GM21723 (cell line): ENCODE results near the gene CCNE1.
"Not testable (repeated sequence)": the region's sequence is repeated elsewhere in the genome, so short reads cannot be mapped to it uniquely, and the experiment has no call there.

Experiments used
- ATAC-seq: cut with Tn5 transposase; IDR thresholded peaks from one replicate; pipeline ENCODE4 v1.9.1; 2021; ENCODE audit warnings: mild to moderate bottlenecking, moderate library complexity; ENCODE audit not compliant: unreplicated experiment

Gene CCNE1

DNA sequence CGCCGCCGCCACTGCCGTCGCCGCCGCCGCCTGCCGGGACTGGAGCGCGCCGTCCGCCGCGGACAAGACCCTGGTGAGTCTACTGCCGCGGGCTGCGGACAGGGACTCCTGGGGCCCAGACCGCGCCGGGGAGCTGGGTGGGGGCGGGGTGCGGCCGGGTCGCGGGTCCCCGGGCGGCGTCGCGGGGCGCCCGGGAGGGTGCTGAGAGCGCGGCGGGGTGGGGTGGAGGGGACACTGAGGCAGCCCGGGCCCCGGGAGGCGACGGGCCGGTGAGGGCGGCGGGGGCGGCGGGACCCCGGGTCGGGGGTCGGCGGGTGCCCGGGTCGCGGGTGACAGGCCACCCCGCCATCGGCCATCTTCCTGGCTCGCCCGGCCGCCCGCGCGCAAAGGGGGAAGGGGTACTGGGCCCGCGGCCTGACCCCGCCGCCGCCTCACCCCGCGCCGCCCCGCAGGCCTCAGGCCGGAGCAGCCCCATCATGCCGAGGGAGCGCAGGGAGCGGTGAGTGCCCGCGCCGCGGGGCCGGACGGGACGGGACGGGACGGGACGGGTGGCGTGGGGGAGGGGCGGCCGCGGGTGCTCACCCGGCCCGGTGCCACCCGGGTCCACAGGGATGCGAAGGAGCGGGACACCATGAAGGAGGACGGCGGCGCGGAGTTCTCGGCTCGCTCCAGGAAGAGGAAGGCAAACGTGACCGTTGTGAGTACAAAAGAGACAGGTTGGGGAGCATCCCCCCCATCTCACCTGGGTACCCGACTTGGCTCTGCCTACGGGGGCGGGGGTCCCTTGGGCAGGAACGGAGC lies 489 bp downstream of the CCNE1 start:
- ATAC-seq: no peak

DNA sequence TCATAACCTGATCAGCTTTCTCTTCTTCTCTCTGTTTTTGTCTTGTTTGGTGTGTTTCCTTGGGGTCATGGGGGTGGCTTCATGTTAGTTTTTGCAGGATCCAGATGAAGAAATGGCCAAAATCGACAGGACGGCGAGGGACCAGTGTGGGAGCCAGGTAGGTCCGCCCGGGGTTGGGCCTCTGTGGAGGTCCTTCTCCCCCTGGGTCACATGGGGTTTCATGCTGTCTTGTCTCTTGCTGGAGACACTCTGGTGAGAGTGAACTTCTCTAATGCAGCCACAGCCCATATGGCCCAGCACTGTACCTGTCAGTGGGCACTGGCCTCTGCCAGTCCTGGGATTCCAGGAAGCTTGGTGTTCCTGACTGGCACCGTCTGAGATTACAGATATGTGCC lies 1.1 kb downstream of the CCNE1 start:
- no peak for ATAC-seq

GRCh38 chr19:29813642-29814041 lies 1.9 kb downstream of the CCNE1 start:
- no peak for ATAC-seq

- ATAC-seq: no peak
Measured at GRCh38 chr19:29815231-29815630, 3.4 kb downstream of the CCNE1 start.

GRCh38 chr19:29817316-29817715 lies 5.5 kb downstream of the CCNE1 start:
- ATAC-seq: no peak

DNA sequence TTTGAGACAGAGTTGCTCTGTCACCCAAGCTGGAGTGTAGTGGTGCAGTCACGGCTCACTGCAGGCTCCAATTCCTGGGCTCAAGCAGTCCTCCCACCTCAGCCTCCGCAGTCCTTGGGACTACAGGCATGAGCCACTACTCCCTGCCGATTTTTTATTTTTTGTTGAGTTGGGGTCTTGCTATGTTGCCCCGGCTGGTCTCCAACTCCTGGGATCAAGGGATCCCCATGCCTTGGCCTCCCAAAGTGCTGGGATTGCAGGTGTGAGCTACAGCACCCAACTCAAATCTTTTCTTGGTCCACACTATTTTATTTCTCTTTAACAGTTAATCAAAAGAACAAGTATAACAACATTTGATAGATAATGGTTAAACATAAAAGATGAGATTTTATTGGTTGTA lies 7.5 kb downstream of the CCNE1 start:
- no peak for ATAC-seq

DNA sequence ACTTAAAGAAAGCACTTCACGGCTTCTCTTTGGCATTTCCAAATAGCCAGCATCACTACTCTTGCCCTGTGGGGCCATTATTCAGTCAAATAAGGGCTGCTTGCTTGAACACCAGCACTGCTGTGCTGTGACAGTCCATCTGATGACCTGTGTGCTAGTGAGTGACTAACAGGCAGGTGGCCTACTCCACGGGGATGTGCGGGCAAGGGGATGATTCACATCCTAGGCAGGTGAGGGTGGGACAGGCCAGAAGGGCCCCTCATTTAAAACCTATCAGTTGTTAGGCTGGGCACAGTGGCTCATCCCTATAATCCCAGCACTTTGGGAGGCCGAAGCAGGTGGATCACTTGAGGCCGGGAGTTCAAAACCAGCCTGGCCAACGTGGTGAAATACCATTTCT lies 8.2 kb downstream of the CCNE1 start:
- no peak for ATAC-seq

GRCh38 chr19:29823581-29824330 lies 12.0 kb downstream of the CCNE1 start:
- ATAC-seq: no peak

DNA sequence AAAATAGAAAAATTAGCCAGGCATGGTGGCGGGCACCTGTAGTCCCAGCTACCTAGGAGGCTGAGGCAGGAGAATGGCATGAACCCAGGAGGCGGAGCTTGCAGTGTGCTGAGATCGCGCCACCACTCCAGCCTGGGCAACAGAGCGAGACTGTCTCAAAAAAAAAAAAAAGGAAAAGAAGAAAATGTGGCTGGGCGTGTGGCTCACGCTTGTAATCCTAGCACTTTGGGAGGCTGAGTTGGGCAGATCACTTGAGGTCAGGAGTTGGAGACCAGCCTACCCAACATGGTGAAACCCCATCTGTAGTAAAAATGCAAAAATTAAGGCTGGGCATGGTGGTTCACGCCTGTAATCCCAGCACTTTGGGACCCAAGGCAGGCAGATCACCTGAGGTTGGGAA lies 13.5 kb downstream of the CCNE1 start:
- ATAC-seq: not testable (repeated sequence)

DNA sequence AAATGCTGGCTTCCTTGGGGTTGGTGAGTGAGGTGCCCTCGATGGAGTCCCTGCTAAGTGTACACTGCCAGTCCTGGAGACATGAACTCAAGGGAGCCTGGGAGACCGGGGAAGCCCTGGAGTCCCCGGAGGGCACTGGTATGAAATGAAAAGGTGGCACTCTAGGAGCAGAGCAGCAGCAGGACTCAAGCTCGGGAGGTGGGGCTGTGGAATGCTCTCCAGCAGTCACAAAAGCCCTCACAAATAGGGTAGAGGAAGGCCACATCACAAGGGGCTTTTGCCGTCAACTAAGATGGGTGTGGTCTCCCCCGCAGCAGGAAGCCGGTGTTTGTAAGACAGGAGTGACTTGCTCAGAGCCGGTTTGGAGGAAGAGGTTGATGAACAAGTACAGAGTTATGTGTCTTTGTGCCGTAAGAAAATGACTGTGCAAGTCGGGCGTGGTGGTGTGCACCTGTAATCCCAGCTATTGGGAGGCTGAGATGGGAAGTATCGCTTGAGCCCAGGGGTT lies 19.3 kb downstream of the CCNE1 start:
- ATAC-seq: no peak

DNA sequence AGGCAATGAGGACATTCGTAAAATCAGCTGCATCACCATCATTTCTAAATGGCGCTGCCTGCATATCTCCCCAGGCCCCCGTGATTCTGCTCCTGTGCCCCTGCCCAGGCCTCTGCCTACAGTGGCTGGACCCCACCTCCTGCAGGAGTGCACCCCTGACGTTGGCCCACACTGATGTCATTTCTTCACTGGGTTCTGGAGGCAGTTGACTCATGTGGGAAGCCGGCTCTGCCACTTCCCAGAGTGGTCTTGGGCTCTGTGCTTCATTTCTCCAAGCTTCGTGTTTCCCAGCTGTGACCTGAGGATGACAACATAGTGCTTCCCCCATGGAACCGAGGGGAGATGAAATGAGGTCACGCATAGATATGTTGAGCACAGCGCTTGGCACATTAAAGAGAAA lies 19.9 kb downstream of the CCNE1 start:
- no peak for ATAC-seq

DNA sequence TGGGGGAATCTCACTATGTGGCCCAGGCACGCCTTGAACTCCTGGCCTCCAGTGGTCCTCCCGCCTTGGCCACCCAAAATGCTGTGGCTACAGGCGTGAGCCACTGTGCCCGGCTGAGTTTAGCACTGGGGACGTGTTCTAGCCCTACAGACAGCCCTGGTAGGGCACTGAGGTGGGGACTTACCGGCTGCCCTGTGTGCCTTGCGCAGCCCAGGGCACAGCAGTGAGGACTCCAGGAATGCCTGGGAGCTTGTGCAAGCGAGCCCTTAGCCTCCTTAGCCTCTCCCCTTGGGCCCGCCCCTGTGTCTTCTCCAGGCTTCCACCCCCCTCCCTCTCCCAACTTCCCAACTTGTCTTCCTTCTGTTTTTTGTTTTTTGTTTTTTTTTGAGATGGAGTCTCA lies 21.0 kb downstream of the CCNE1 start:
- no peak for ATAC-seq

- ATAC-seq: no peak
Measured at GRCh38 chr19:29833614-29834261, 21.9 kb downstream of the CCNE1 start.

GRCh38 chr19:29834991-29835846 lies 23.4 kb downstream of the CCNE1 start:
- ATAC-seq: no peak

DNA sequence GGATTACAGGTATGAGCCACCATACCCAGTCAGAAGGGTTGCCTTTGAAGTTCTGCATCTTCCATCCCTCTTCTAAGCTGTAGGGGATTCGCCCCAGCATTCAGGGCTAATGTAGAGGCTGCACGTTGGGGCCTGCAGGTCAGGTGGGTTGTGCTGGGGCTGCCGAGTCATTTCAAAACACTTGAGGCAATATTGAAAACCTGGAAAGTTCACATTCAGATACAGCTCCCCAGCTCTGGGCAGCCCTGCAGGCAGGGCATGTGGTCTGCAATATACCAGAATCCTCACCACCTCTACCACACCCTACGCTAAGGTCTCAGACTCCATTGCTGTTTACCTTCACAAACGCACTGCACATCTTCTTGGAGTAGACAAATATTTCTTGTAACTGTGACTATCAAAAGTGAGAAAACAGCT lies 24.6 kb downstream of the CCNE1 start:
- peak; percentile 69 for ATAC-seq

GRCh38 chr19:29837448-29837981 lies 25.7 kb downstream of the CCNE1 start:
- ATAC-seq: peak; percentile 77

DNA sequence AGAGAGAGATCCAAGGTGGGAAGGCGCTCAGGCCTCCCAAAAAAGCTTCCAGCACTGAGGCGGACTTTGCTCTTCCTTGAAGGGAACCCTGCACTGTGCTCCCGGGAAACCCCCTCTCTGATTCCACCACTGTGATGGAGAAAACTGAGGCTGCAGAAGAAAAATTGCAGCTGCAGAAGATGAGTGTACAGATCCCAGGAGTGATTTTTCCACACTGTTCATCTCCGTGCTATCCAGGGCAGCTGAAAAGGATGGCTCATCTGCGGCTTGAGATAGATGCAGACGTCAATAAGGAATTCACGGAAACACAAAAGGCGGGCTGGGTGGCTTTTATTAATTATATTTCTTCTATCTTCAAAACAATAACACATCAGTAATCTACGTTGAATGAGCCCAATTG lies 26.2 kb downstream of the CCNE1 start:
- ATAC-seq: no peak

DNA sequence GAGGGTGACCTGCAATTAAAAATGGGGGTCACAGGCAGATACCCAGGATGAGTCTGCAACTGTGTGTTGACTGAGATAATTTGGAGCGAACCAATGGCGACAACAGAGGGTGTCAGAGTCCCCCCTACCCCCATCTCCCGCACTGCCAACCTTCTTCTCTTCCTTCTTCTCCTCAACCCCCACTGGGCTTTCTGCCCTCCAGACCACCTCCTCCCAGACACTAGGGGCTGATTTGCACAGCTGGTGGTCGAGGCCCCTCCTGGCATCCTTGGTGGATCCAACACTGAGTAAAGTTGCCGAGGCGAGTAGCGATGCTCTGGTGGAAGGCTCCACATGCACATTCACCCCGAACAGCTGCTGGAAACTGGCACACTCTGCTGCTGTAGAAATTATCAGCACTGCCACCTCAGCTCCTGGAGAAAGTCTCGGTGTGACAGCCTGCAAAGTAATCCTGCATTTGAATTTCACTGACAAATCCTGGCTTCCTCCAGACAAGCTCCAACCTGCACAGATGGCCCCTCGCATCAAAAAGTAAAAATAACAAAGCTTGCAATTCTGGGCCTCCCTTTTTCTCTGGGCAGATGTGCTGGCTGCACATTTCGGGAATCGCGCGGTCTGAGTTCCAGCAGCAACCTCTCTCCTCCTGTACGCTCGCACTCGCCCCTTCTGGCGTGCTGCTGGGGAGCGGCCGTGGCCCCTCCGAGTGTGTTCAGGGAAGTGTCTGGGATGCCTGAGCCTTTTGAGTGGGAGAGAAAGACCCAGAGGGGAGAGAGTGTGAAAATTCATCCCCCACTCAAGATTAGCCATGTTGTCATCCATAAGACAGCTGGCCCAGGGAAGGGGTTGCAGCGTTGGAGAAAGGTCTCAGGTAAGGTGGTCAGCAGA lies 28.5 kb downstream of the CCNE1 start:
- no peak for ATAC-seq

- ATAC-seq: no peak
Measured at GRCh38 chr19:29841209-29841558, 29.4 kb downstream of the CCNE1 start.
